NCI-H146 (cell line): ENCODE measurements around the gene KCNN3.

Experiments used
- DNase-seq: peaks from one replicate; lab custom pipeline; 2025; lab: John Stamatoyannopoulos, UW

The KCNN3 gene

DNA sequence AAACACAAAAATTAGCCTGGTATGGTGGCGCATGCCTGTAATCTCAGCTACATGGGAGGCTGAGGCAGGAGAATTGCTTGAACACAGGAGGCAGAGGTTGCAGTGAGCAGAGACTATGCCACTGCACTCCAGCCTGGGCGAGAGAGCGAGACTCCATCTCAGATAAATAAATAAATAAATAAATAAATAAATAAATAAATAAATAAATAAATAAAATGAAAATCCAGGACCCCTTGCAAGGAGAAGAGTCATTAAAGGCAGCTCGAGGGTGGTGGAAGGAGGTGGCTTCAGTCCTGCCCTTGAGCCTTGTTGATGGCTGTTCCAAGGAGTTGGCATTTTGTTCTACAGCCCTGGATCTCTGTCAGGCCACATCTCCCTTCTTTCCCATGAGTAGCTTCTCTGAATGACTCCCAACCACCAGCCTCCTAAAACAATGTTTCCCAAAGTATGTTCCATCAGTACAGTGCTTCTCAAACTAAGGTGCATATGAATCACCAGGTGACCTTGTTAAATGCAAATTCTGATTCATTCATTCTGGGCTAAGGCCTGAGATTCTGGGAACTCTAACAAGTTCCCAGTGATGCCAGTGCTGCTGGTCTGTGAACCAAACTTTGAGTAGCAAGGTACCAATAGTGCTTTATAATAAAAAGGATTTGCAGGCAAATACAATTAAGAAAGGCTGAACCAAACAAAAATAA lies 99.0 kb downstream of the KCNN3 start:
- no peak for DNase-seq

DNA sequence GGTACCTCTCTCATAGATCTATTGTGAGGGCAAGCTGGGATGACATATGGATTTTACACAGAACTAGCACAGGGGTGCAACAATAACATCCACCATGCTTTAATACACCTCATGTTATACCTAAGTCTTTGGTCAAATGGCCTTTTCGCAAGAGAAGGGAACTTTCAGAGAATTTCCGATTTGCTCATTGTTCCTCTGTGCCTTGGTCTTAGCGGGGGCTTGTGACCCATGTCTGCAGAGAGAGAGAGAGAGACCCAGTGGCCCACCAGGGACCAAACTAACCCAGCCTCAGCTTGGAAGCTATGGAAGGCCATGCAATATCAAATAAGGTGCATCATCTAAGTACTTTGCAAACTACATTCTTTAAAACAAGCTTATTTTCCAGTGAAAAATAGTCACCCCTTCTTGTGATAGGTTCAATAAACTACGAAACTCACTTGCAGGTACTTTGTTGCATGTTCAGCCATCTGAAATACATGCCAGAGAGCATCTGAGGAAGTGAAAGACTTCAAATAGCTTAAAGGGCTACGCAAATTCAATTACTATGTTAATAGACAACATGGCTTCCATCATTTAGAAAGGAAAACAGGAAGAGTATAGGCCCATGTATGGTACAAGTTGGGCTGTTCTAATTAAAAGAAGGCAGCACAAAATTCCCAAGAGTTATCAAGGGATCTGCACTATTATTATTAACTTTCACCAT lies 100.7 kb downstream of the KCNN3 start:
- no peak for DNase-seq

DNA sequence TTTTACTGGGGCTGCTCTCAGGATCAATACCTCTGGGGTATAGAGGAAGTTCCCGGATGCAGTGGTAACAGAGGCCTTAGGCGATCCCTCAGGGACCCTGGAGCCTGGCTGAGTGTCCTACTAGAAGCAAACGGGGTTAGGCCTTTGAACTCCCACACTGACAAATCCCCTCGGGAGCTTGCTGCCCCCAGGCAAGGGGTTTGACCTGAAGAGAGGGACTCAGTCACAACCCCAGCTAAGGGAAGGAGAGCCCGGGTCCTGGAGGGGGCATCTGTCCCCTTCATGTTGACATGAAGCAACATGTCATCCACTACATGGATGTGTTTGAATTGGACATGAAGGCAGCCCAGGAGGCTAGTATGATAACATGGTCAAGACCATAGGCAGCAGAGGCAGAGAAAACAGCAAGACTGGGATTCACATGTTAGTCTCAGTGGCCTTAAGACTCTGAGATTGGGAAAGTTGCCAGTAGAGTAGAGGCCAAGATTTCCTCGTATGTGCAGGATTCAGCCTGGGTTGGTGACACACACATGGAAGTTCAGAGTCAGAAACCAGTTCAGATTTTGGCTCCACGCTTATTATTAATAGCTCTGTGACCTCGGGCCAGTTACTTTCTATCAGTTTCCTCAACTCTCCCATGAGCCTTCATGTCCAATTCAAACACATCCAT lies 101.5 kb downstream of the KCNN3 start:
- no peak for DNase-seq

DNA sequence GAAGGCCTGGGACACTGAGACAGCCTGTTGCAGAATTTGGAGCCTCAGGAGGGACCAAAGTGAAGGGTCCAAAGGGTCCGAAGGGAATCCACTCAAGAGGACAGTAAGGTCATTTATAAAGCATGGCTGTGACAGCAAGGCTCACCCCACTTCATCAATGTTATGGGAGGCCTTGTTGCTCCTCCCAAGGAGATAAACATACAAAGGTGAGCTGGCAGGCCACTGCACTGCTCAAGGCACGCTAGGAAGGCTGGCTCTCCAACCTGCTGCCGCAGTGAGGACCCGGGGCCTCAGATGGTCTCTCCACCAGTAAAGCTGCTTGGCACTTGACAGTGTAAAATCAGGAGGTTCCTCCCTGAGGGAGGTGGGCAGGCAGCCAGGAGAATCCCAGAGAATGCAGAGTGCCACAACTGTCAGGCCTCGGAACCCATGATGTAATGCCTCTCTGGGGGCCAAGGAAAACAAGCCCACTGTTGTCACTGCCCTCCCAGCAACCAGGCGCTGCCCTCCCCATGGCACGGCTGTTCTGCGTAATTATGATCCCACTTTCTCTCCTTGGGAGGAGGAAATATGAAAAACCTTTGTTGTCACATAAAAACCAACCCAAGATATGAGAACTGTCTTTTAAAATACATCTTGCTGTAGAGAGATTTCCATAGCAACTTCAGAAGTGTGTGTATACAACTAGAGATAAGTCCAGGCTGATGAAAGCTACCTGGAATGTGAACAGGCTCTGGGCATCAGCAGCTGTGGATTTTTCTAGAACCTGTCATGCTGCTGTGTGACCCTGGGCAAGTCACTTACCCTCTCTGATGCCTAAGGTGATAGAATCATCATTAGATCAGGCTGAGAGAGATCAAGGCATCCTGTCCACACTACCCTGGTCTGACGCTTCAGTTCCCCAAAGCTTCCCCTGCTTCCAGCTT lies 102.5 kb downstream of the KCNN3 start:
- DNase-seq: no peak

DNA sequence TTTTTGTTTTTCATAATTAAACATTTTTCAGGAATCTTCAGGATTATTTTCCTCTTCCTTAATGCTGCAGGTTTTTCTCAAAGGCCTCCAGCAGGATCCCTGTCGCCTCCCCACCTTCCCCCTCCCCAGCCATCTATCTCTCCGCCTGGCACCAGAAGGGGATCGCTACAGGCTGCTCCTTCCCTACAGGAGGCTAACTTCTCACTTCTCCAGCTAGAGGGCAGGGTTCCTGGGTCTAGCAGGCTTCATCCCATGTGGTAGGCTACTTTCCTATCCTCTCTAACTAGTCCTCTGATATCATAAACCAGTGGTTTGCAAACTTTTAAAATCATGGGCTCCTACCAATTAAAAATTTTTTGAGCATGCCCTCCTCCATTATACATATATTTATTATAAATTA lies 104.1 kb downstream of the KCNN3 start:
- DNase-seq: peak; percentile 24

DNA sequence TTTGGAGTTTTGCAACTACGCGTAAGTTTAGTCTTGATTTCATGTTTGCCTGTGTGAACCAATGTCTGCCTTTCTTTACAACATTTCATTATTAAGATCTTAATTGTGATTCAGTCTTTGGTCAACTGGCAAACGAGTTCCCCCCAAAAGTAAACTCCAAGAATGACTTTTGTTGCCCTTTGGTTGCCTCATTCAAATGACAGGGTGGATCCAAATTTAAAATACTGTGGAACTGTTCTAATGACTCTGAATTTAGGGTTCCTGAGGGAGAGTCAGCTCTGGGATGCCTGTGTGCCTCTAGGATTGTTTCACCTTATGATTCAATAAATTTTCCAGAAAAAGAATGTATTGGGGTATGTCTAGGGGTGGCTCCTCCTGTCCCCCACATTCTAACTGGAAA lies 105.3 kb downstream of the KCNN3 start:
- no peak for DNase-seq

DNA sequence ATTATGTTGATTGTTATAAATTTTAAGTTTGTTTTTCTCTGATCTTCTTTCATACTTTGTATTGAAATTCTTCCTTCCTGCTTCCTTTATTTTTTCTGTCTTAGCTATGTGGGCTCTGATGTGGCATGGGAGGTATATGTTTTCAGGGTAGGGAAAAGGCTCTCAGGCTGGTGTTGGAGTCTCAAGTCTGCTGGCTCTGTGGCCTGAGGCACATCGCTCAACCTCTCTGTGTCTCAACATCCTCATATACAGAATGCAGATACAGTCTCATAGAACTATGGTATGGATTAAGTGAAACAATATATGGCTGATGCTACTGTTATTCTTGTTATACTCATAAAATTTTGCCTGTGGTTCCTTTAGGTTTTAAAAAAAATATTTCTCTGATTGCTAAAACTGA lies 105.9 kb downstream of the KCNN3 start:
- no peak for DNase-seq

DNA sequence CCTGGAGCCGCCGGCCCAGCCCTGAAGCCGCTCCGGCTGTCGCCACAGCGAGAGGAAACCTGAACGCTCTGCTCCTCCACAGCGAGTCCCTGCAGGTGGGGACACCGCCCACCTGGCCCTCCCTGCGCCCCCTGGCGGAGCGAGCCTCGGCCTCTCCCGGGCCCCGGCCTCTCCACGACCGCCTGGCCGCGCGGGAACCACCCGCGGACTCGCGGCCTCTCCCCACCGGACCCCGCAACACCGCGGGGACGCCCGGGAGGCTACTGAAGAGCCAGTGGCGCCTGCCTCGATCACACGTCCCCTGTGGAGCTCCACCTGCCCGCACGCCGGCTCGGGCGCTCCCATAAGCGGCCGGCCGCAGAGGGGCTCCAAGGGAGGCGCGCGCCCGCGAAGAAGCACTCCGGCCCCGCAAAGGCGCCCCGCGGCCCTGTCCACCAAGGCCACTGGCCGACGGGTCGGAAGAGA lies 109.6 kb downstream of the KCNN3 start:
- DNase-seq: no peak

DNA sequence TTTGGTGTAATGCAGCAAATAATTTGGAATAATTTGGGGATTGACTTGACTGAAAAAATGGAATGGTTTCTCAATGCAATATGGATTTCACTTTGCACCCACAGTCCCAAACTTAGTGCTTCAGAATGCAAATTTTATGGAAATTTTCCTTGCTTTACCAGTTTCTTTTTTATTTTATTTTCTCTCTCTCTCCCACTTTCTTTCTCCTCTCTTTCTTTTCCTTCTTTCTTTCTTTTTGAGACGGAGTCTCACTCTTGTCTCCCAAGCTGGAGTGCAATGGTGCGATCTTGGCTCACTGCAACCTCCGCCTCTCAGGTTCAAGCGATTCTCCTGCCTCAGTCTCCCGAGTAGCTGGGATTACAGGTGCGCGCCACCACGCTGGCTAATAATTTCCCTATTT lies 110.3 kb downstream of the KCNN3 start:
- no peak for DNase-seq

DNA sequence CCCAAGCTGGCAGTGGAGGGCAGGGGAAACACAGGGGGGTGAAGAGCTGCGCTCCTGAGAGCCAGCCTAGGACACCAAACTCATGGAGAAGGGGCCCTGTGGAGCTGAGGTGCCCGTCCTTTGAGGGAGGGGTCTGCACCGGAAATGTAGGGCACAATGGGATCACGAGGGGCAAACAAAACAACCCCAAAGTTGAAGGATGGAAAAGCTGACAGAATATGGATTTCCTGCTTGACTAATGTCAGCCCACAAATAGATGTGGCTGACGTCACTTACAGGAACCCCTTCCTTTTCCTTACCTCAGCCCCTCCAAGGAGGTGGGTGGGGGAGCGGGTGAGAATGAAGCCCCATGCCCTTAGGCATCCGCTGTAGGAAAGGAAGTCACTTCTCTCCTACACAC lies 110.9 kb downstream of the KCNN3 start:
- no peak for DNase-seq

DNA sequence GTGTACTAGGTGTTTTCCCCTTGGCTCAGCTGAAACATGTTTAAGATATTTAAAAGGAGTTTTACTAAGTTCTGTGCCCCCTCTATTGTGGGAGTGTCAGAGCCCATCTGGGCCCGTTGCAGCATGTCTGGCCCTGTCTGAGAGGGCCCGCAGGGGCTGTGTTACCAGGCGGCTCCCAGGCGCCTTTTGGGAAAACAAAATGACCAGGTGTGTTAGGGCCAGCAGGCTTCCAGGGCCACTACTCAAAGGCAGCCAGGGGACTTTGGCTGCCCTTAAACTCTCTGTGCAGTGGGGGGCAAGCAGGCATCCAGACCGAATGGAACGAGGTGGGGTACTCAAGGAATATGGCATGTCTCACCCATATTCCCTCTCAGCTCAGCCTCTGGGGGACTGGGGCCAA lies 111.7 kb downstream of the KCNN3 start:
- no peak for DNase-seq

DNA sequence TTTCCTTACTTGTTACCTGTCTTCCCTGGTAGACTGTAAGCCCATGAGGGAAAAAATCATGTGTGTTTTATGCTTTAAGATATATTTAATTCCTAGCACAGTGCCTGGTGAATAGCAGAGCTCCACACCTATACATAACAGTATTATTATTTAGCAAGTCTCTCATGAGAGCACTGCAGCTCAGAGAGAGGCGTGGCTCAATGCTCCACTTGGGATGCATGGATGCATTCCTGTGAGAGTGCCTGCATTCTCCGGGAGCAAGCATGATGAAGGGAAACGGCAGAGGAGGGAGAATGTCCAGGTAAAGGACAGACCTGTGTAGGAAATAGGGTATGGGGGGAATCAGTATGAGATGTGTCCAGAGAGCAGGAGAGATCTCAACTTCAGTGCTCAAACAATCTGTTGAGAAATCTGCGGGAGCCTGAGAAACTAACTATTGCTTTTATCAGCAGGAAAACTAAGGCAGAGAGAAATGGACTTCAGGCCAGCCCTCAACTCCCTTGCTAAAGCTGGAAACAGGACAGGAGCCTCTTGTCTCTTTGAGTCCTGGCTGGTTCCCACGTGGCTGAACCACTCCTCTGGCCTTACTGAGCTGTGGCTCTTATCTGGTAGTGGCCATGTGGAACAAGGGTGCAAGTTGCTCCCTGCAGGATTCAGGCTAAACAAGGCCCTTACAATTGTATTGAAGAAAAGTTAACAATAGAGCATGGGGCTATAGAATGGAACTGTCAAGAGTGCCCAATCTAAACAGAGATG lies 113.1 kb downstream of the KCNN3 start:
- no peak for DNase-seq

DNA sequence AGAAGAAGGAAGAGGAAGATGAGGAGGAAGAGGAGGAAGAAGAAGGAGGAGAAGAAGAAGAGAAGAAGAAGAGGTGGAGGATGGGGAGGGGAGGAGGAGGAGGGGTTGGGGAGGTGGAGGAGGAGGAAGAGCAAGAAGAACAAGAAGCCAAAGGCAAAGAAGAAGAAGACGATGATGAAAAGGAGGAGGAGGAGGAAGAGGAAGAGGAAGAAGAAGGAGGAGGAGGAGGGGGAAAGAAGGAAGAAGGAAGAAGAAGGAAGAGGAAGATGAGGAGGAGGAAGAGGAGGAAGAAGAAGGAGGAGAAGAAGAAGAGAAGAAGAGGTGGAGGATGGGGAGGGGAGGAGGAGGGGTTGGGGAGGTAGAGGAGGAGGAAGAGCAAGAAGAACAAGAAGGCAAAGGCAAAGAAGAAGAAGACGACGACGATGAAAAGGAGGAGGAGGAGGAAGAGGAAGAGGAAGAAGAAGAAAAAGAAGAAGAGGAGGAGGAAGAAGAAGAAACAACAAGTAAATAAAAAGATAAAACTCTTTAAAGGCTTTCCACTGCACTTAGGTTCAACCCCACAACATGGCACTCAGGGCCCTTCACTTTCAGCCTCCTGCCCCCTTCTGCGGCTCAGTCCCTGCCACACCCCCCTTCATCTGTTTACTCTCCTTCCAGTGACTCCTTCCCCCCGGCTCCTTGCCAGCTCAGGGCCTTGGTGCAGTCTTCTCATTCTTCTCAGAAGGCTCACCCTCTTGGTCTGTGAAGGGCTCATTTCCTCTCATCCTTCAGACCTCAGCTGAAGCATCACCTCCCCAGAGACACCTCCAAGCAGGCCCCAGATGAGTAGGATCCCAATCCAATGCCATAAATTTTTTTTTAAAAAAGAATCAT lies 114.0 kb downstream of the KCNN3 start:
- DNase-seq: no peak

DNA sequence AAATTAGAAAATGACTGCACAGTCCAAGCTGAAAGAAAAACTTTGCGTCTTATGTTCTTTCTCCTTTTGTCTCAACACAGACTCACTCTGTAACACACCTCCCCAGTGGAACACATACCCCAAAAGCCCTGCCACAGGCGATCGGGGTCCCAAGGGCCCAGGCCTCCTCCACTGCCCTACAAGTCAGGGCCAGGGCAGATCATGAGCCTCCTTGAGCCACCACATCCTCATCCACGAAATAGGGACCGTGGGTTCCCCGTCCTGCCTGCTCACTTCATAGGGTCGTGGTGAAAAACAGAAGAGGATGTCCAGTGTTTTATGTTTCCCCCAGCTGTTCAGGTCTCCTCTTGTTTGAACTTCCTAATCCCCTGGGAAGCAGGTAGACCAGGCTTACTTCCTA lies 116.7 kb downstream of the KCNN3 start:
- no peak for DNase-seq

DNA sequence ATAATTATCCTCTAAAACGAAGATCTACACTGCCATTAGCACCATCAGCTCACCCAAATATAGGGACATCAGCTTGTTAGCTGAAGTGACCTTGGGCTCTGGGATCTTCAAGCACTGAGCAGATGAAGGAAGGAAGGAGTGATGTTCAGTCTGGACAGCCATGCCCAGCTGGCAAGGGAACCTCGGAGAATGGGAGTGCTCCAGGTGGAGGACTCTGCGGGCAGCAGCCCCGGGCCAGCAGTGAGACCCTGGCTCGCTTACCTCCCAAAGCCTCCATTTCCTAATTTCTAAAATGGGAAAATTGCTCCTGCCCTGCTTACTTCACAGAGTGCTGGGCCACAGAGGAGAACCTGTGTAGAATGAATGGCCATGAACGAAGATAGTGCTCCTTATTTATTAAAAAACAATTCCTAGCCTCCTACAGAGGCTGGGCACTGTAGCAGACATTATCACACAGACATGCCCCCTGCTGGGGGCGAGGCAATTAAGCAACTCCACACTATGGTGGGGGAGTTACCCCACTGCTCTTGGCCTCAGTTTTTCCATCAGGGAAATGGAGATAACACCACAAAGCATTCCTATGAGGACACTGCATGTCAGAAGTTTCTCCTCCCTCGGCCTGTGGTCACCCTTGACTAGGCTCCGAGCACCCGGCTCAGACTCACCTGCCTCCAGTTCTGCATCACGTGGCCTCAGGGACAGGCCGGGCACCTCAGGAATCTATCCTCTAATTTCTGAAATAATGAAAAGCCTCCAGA lies 117.6 kb downstream of the KCNN3 start:
- peak; percentile 5 for DNase-seq

DNA sequence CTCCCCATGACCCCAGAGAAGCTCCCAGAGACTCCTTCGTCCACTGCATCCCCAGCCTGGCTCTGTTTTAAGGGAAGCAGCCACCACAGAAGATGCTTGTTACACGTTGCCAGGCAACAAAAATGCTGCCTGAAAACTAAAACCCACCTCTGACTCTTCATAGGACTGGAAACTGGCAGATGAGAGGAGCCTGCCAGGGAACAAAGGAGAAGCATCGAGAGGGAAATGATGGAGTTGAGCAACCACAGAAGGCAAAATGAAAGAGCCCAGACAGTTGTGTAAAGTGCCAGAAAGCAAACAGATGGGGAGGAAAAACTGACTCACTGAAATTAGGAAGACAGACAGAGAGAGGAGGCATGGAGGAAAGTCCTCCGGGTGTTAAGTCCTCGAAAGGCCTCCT lies 118.4 kb downstream of the KCNN3 start:
- no peak for DNase-seq

DNA sequence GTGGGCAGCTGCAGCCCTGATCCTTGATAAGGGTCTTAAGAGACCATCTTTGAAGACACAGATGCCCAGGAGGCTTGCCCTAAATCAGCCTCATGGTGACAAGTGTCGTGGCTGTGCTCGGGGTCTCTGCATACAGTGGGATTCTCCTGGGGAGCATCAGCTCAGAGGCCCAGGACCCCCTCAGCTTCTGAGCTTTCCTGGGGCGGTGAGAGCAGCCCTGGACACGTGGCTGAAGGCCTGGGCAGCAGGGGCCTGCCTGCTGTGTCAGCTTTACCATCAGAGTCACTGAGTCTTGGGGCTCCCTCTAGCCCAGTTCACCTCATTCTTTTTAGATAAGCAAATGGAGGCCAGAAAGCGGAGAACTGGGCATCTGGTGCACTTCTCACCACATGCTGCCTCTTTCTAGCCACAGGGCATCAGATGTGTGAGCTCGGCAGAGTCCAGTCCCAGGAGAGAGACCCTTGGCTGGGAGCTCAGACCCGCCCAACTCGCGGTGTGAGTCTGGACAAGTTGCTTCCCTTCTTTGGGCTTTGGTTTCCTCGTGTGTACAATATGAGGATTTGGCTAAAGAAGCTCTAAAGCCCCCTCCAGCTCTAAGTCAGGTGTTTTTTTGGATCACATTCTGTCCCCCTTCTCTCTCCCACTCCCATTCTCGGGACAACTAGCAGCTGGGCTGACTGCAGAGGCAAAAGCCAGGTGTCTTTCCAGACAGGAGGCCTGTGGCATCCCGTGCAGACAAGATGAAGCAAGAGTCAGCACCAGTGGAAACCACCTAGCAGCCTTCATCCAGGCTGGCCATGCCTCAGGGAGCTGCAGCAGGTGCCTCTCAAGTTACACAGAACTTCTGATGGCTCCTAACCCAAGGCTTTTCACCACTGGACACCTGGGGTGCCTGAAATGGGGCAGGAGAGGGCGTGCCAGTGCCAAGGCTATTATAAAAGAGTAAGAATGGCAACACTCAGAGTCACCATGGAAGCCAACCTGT lies 119.1 kb downstream of the KCNN3 start:
- peak; percentile 78 for DNase-seq

DNA sequence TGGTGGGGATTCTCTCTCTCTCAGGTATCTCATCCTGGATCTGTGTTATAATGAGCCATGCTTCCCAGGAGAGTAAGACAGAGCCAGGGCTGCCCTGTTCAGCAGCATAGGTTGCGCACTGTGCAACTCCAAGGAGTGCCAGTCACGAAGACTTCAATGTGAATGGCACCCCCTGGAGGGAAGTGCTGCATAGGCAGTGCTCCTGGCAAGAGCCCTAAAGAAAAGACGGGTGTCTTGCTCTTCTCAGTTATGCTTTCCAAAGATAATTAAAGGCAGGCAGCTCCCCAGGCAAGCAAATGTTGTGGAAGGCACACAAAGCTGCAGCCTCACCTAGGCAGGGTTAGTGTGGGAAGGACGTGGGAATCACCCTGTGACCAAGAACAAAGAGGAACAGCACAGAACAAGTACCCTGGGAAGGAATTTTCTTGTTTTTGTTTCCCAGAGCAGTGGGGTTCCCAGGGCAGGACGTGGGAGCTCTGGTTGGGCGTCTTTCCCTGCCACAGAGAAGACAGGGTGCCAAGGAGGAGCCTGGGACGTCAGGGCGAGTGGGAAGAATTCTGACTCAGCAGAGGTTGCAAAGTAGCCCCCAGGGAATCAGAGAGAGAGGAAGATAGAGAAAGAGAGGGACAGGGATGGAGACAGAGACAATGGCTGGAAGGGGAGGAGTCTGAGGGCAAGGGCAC lies 120.9 kb downstream of the KCNN3 start:
- no peak for DNase-seq
